DND-41 (cell line): ENCODE results near the gene CIART.
"Not testable (repeated sequence)": the region's sequence is repeated elsewhere in the genome, so short reads cannot be mapped to it uniquely, and the experiment has no call there.

ENCODE experiments used
- ATAC-seq: fragments of 200-7000 bp; cut with Tn5 transposase; 3 replicates; pipeline ENCODE4 v1.9.1; 2021; ENCODE audit warnings: low read depth; ENCODE audit not compliant: insufficient read depth
- DNase-seq: peaks from one replicate; pipeline ENCODE4 v3.0.0-alpha.2; 2020
- H2AFZ ChIP-seq: 2 replicates; pipeline ENCODE4 v1.6.0; 2012; ENCODE audit warnings: low read depth, low read length
- H3K27ac ChIP-seq: 2 replicates; pipeline ENCODE4 v1.5.1; 2012; ENCODE audit warnings: low read length, inconsistent platforms
- H3K27me3 ChIP-seq: fragments of 200-600 bp; sonication (generic); 2 replicates; pipeline ENCODE4 v1.6.0; 2012; ENCODE audit warnings: low read length, mild to moderate bottlenecking, inconsistent platforms; ENCODE audit not compliant: insufficient read depth, poor library complexity
- H3K36me3 ChIP-seq: 2 replicates; pipeline ENCODE4 v1.5.1; 2012; ENCODE audit warnings: low read length, inconsistent platforms; ENCODE audit not compliant: insufficient read depth
- H3K4me1 ChIP-seq: 2 replicates; pipeline ENCODE4 v1.5.1; 2012; ENCODE audit warnings: mild to moderate bottlenecking, low read length; ENCODE audit not compliant: insufficient read depth
- H3K4me2 ChIP-seq: 2 replicates; pipeline ENCODE4 v1.6.0; 2012; ENCODE audit warnings: mild to moderate bottlenecking, moderate library complexity, low read length, inconsistent platforms; ENCODE audit not compliant: insufficient read depth
- H3K4me3 ChIP-seq, 2 experiments: fragments of 200-600 bp in 1 of 2; shearing (Covaris generic) in 1 of 2; 2 replicates each; pipeline ENCODE4 v1.5.1; 2012 to 2016; ENCODE audit warnings: inconsistent platforms in 2 of 2, low read length in 2 of 2, mild to moderate bottlenecking in 2 of 2, low read depth in 1 of 2, moderate library complexity in 1 of 2
- H3K79me2 ChIP-seq: 2 replicates; pipeline ENCODE4 v1.6.0; 2012; ENCODE audit warnings: low read length, inconsistent platforms; ENCODE audit not compliant: insufficient read depth
- H3K9ac ChIP-seq: 2 replicates; pipeline ENCODE4 v1.6.0; 2012; ENCODE audit warnings: low read depth, mild to moderate bottlenecking, inconsistent platforms, low read length, moderate library complexity
- H3K9me3 ChIP-seq: 2 replicates; pipeline ENCODE4 v1.5.1; 2012; ENCODE audit warnings: low read length, moderate library complexity, mild to moderate bottlenecking, inconsistent platforms; ENCODE audit not compliant: insufficient read depth, severe bottlenecking
- H4K20me1 ChIP-seq: 2 replicates; pipeline ENCODE4 v1.6.0; 2012; ENCODE audit warnings: low read length; ENCODE audit not compliant: insufficient read depth
- EZH2 ChIP-seq: IDR thresholded peaks from 3 replicates; pipeline ENCODE4 v1.6.1; 2012; ENCODE audit warnings: borderline replicate concordance, low read depth, mild to moderate bottlenecking, moderate library complexity, low read length, inconsistent platforms; ENCODE audit not compliant: severe bottlenecking
- TF ChIP-seq, protein P1 (sequence below): IDR thresholded peaks from 2 replicates; pipeline ENCODE4 v1.5.1; 2012; ENCODE audit warnings: borderline replicate concordance, low read length, moderate library complexity, mild to moderate bottlenecking; ENCODE audit not compliant: poor library complexity, severe bottlenecking; ENCODE audit errors: extremely low read depth

The CIART gene, protein sequence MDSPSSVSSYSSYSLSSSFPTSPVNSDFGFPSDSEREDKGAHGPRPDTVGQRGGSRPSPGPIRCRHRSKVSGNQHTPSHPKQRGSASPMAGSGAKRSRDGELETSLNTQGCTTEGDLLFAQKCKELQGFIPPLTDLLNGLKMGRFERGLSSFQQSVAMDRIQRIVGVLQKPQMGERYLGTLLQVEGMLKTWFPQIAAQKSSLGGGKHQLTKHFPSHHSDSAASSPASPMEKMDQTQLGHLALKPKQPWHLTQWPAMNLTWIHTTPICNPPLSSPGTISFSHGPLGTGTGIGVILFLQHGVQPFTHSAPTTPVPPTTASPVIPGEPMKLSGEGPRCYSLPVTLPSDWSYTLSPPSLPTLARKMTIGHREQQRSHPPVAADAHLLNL

DNA sequence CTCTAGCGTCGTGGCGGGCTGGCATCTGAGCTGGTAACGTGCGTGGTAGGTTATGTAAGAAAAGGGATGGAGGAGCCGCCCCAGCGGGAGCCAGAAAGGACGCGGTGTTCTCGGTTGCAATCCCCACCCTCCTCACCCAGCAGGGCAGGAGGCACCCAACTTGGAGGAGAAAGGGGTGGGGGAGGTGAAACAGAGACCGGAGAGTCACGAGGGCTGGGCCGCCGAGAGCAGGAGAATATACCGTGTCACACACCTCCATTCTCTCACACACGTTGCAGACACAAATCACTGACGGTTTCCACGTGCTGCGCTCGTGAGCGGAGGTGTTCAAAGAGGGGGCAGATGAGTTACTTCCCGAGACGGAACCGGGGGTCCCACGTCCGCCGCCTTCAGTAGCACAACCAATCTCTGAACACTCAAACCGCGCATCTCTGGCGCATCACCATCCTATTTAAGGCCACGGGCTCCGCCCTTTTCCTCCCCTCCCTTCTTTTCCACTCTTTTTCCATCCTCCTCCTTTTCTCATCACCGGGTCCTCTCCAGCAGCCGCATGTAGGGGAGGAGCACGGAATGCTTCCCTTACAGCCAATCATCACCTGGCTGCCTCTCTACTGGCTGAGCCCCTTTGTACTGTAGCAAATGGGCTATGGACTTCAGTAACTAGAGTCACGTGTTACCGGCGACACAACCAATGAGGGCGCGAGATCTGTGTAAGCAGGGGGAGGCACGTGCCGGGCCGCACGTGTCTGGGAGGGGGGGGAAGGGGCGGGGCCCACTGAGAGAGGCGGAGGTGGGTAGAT, at the start of gene CIART:
Gene CIART (plus strand): TSS at position 797 of the 800 bp plus-strand sequence. CDS start 714 bp downstream, outside the sequence.
- Histone ChIP-seq H3K36me3 (no peaks in the 10 kb centered on the region), H3K4me3 (no peak within 1 kb of the TSS), H3K27me3 (peaks cover 20% of the 10 kb centered on the region), H3K4me1 (no peaks in the 10 kb centered on the region), H4K20me1 (no peaks in the 10 kb centered on the region), H3K4me2 (no peak within 1 kb of the TSS), H3K9me3 (no peaks in the 10 kb centered on the region), H3K27ac (no peak within 1 kb of the TSS), H2AFZ (no peak within 1 kb of the TSS), H3K79me2 (no peaks in the 10 kb centered on the region), H3K9ac (no peak within 1 kb of the TSS)
- no peak for TF ChIP-seq EZH2
- TF ChIP-seq, protein P1, sequence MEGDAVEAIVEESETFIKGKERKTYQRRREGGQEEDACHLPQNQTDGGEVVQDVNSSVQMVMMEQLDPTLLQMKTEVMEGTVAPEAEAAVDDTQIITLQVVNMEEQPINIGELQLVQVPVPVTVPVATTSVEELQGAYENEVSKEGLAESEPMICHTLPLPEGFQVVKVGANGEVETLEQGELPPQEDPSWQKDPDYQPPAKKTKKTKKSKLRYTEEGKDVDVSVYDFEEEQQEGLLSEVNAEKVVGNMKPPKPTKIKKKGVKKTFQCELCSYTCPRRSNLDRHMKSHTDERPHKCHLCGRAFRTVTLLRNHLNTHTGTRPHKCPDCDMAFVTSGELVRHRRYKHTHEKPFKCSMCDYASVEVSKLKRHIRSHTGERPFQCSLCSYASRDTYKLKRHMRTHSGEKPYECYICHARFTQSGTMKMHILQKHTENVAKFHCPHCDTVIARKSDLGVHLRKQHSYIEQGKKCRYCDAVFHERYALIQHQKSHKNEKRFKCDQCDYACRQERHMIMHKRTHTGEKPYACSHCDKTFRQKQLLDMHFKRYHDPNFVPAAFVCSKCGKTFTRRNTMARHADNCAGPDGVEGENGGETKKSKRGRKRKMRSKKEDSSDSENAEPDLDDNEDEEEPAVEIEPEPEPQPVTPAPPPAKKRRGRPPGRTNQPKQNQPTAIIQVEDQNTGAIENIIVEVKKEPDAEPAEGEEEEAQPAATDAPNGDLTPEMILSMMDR: no peak
- ATAC-seq (no peak; the same call in 2 of the 3 replicates), DNase-seq (no peak)

DNA sequence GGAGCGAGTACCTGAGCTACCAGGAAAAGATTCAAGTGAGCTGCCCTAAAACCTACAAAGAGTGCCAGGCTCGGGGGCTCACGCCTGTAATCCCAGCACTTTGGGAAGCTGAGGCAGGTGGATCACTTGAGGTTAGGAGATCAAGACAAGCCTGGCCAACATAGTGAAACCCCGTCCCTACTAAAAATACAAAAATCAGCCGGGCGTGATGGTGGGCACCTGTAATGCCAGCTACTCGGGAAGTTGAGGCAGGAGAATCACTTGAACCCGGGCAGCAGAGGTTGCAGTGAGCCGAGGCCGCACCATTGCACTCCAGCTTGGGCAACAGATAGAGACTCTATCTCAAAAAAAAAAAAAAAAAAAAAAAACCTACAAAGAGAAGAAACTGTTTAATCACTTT, 49.4 kb upstream of the CIART start:
- H3K9me3 ChIP-seq, H3K27me3 ChIP-seq, H2AFZ ChIP-seq, H3K9ac ChIP-seq, ATAC-seq, H3K4me3 ChIP-seq, DNase-seq: not testable (repeated sequence)
- peaks cover 29% of the 10 kb centered on the region for H3K36me3 ChIP-seq
- H3K4me1 ChIP-seq: peaks cover 32% of the 10 kb centered on the region
- 0 out of 2 replicates have a peak overlapping the region, but pooled peaks have one; percentile 95 for H3K27ac ChIP-seq
- peak overlapping the region; percentile 67; the same call in 1 of the 2 replicates for H3K4me2 ChIP-seq
- H3K79me2 ChIP-seq: peaks cover 81% of the 10 kb centered on the region
- peaks cover 12% of the 10 kb centered on the region; the same call in 1 of the 2 replicates for H4K20me1 ChIP-seq

DNA sequence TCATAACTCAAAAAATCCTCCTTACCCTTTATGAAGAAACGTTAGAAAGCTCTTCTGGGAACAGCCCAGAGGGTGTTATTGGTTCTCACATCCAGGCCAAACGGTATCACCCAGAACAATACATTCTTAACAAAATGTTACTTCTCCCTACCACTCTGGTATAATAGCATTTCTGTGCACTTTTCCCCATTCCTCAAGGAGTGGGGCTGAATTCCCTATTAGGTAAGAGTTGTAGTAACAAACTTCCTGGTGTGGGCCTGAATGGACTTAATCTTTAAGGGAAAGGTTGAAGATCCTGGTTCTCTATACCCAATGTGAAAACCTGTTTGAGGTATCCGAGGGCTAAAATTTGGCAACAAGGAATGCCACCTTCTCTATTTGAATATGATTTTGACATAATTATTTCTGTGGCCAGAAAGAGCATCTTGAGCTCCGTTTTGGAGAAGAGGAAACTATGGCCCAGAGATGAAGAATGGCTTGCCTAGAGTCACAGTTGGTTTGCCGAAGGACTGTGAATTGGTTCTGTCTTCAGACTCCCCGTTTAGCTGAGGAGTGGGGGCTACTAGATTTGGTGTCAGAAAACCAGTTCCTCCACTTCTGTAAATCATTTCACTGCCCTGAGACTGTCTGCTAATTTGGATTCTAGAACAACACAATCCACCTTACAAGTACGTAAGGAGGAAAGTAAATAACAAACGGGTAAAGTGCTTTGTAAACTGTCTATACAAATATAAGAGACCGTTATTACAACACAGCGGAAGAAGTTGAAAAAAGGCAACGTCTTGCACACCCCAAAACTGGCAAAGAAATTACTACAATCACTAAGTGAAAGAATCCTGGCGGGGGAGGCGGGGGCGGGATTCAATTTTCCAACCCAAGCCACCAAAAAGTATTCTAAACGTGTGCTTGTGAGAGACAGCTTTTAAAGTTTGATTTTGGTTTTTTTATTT, 48.7 kb upstream of the CIART start:
- H3K79me2 ChIP-seq: peaks cover 76% of the 10 kb centered on the region

More for the DNA sequence above, 48.7 kb upstream of the CIART start:
- H3K27me3 ChIP-seq: no peaks in the 10 kb centered on the region
- peak overlapping the region; percentile 95 for H3K27ac ChIP-seq
- no peak for DNase-seq
- no peak for TF ChIP-seq EZH2
- TF ChIP-seq, protein P1: no peak
- peak overlapping the region; percentile 67 for H3K4me2 ChIP-seq
- peak overlapping the region; percentile 99 for H3K9ac ChIP-seq
- H3K9me3 ChIP-seq: no peaks in the 10 kb centered on the region
- peaks cover 32% of the 10 kb centered on the region for H3K4me1 ChIP-seq
- H4K20me1 ChIP-seq: peaks cover 12% of the 10 kb centered on the region; the same call in 1 of the 2 replicates
- peak overlapping the region; percentile 74 to 76; a peak in 3 of 4 replicates for H3K4me3 ChIP-seq
- no peak overlapping the region for H2AFZ ChIP-seq
- H3K36me3 ChIP-seq: peaks cover 23% of the 10 kb centered on the region
- ATAC-seq: no peak
